ENCODE data around the gene PDE8B.

Gene PDE8B, protein sequence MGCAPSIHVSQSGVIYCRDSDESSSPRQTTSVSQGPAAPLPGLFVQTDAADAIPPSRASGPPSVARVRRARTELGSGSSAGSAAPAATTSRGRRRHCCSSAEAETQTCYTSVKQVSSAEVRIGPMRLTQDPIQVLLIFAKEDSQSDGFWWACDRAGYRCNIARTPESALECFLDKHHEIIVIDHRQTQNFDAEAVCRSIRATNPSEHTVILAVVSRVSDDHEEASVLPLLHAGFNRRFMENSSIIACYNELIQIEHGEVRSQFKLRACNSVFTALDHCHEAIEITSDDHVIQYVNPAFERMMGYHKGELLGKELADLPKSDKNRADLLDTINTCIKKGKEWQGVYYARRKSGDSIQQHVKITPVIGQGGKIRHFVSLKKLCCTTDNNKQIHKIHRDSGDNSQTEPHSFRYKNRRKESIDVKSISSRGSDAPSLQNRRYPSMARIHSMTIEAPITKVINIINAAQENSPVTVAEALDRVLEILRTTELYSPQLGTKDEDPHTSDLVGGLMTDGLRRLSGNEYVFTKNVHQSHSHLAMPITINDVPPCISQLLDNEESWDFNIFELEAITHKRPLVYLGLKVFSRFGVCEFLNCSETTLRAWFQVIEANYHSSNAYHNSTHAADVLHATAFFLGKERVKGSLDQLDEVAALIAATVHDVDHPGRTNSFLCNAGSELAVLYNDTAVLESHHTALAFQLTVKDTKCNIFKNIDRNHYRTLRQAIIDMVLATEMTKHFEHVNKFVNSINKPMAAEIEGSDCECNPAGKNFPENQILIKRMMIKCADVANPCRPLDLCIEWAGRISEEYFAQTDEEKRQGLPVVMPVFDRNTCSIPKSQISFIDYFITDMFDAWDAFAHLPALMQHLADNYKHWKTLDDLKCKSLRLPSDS

GRCh38 chr5:77210091-77210963 lies at the start of gene PDE8B:
Gene PDE8B, plus strand, starts transcription at chr5:77210680. Its CDS starts 246 bp downstream, at chr5:77210926.
- DNase-seq = no peak

- no peak for DNase-seq
These were observed 47.0 kb upstream of the PDE8B start for GRCh38 chr5:77163453-77163852.

GRCh38 chr5:77167063-77167462 lies 43.4 kb upstream of the PDE8B start:
- DNase-seq = no peak

DNA sequence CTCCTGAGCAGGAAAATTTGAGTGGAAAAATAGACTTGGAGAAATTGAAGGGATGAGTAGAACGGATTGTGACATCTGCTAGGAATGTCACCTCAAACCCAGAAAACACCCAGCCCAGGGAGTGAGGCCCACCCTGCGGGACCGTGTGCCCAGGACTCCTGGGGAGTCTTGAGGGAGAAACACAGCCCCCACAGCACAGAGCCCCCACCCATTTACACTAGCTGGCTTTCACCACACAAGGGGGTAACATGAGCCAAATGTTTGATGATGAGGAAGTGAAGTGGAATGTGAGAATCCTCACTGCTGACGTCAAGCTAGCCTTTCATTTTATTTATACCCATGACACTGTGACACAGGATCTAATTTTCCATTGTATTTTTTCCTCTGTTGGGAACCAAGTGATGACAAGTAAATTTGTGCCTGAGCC lies 42.8 kb upstream of the PDE8B start:
- no peak for DNase-seq

- DNase-seq = no peak
These were observed 42.2 kb upstream of the PDE8B start for GRCh38 chr5:77168161-77168878.

GRCh38 chr5:77168879-77169244 lies 41.6 kb upstream of the PDE8B start:
- no peak for DNase-seq

DNA sequence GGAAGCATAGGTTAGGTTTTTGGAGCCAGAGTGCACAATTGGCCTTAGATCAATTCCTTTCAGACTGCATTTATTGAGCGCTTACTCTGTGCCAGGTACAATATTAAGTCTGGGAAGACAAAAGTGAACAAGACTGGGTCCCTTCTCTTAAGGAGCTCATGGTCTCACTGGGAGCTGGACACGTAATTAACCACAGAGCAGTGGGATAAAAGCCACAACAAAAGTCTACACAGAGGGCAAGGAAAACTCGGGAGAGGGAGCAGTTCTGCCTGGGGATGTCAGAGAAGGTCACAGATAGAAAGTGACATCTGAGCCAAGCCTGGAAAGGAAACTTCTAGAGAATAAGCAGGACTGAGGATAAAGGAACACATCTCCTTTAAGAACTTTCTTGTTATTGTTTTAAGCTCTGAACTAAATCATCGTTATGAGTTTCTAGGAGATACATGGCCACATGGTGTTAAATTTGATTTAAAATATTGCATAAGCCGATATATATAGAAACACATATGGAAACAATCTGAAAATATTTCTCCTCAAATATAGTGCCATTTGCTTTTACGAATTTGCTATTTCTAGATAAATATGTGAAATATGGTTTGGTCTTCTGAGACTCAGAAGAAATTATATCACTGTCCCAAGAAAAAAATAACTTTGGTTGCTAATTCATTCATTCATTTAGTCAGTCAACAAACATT lies 40.1 kb upstream of the PDE8B start:
- DNase-seq = no peak

DNA sequence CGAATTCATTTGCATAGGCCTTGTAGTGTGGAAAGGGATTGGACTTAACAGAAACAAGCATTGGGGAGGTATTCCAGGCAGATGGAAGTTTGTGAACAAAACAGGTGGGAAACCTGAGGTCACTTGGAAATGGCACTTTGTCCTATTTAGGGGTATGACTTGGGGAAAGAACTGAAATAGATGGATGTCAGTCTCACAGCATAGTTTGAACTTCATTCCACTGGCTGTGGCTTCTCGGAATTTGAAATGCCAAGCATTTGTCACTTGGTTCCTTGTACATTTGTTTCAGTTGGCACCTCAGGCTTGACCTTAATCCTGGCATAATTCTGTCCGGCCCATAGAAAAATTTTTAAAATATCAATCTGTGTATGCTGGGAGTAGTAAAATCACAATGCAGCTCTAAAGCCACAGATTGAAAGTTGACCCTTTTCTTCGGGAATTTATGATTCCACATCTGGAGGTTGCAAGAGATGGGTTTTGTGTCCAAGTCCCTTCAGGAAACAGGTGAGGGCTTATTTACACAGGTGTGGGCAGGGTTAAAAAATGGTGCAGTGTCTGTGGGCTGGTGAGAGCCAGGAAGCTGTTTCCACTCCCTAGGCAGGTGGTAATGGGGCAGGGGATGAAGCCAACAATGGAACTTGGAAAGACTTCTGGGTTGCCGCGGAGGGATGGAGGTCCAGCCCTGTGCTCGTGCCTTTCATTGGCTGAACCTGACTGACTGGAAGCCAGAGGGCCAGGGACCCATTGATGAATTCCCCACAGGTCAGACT lies 39.2 kb upstream of the PDE8B start:
- no peak for DNase-seq

- no peak for DNase-seq
These were observed 37.7 kb upstream of the PDE8B start for GRCh38 chr5:77172713-77173328.

DNA sequence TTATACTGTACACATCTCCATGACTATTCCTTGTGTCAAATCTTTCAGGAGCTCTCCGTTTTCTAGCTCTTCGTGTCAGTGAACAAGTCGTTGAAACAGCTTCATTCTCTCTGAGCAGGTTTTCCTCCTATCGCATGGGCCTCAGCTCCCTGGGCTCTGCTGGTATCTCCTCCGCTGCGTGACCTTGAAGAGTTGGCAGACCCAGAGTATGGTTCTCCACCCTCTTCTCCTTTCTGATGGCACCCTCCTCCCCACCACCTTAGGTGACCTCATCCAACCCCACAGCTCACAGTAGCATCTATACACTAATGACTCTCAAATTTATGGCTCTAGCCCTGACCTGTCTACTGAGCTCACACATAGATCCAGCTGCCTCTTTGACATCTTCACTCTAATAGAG lies 36.0 kb upstream of the PDE8B start:
- no peak for DNase-seq

- no peak for DNase-seq
These were observed 35.2 kb upstream of the PDE8B start for GRCh38 chr5:77175231-77175630.

GRCh38 chr5:77176429-77176828 lies 34.1 kb upstream of the PDE8B start:
- no peak for DNase-seq

DNA sequence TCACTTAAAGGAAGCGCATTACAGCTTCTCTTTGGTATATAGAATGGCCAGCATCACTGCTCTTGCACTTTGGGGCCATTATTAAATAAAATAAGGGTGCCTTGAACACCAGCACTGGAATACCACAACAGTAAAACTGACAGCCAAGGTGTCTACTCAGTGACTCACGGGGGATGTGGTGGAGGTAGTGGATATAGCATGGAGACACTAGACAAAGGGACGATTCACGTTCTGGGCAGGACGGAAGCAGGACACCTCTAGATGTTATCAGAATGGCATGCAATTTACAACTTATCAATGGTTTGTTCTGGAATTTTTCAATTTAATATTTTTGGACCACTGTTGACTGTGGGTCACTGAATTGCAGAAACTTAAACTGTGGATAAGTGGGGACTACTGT lies 32.9 kb upstream of the PDE8B start:
- no peak for DNase-seq

DNA sequence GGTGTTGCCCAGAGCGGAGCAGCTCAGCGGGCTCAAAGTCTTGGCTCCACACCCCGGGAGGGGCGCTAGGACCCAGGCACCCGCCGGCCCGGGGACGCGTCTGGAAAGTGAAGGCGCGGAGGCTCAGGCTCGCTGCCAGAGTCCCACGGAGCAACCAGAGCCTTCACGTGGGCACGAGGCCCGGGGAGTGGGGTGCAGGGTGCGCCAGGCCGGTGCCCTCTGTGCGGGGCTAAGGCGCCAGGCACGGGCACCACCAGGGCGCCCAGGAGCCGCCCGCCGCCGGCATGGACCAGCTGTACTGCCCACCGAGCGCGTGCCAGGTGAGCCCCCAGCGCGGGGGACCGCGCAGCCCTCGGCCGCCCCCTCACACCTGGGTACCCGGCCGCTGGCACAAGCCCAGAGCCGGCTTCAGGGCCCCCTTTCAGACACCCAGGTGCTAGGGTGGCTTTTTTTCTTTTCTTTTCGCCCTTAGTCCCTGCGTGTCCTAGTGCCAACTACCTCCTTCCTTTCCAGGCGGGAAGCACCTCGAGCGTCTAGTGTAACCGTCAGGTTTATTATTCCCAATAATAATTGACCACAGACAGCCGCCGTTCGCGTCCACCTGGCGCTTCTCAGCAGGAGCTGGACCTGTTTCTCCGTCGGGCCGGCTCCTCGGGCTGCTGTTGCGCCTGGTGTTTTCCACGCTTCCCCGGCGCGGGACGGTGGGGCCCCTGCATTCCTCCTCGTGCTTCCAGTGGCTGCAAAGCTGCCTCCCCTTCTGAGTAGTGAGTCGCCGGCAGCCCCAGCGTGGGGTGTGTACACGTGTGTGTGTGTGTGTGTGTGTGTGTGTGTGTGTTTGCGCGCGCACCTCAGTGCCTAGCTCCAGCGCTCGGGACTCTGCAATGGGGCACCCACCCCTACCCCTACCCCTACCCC lies 30.1 kb upstream of the PDE8B start:
- no peak for DNase-seq

DNA sequence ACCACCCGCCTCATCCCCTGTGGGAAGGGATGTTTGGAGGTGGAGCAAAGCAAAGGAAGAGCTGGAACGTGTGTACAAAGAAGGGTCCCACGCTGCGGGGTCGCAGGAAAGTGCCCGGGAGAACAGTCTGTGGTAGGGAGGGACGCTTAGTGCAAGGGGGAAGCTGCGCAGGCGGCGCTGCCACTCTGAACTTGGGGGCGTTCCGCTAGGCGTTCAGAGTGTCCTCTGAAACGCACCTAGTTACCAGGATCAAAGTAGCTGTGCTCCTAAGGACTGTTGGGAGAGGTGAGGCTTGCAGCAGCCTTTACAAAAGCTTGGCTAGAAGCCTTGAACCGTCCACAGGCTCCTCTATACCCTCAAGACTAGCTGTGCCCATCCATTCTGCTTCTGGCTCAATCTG lies 29.3 kb upstream of the PDE8B start:
- DNase-seq = no peak

DNA sequence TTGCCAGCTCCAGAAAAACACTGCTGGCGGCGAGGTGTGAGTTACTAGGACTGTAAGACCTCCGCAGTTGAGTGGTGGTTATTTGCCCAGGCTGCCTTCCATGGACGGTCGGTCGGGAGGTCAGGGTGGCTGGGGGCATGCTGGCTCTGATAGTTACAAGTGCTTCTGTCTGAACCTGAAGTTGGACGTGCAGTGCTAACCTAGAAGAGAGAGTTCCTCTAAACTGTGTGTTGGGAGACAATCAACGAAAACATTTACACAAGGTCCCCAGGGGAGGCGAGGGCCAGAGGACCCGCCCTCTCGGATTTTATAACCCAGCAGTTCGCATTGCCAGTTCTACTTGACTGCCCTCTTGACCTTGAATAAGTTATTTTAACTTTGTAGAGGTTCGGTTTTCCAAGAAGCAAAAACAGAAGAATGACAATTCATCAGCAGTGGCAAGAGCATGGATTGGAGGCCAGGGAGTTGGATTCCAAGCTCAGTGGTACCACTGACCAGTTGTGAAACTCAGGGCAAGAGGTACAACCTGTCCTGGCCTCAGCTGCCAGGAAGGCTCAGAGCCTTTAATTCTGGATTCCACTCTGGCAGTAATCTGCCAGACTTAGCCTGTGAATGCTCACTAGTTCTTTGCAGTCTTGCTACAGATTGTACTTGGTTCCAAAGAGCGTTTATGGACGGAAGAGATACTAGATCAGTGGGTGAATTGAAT lies 28.7 kb upstream of the PDE8B start:
- DNase-seq = no peak

- no peak for DNase-seq
These were observed 28.1 kb upstream of the PDE8B start for GRCh38 chr5:77182367-77182766.

DNA sequence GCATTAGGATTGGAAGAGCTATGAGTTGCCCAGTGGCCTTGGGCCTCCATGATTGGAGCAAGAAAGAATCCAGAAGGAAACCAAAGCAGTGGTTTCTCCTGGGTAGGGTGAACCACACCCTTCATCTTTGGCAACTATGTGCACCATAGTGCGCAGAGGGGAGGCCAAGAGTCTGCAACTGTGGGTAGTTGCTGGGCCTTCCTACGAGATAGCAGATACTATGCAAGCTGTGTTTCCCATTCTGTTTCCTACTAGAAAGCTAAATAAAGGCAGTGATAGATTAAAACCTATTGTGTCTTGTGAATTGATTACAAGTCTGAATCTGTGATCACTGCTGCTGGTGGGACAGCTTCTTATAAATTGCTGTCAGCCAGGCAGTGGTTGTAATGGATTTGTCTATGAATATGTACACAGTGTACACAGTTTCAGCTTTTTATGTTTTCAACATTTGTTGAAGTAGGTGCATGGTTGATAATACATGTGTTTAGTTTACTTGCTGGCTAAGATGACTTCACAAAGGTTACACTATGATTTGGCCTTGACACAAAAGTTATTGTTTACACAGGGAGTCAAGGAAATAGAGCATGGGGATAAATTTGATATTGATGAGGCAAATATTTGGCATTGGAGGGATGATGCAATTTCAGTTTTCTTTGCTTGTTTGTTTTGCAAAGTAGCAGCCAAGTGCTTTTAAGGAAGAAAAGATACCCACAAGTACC lies 23.7 kb upstream of the PDE8B start:
- DNase-seq = no peak
